Central memory CD8-positive, alpha-beta T cell (primary cell): Measurements from ENCODE around the gene HOXA10.

Source experiments
- ATAC-seq: fragments of 150-1000 bp; cut with Tn5 transposase; replicated peaks from 2 replicates; pipeline ENCODE4 v1.10.0; 2022; ENCODE audit warnings: mild to moderate bottlenecking, moderate FRiP score, moderate number of reproducible peaks; ENCODE audit not compliant: poor library complexity, severe bottlenecking; ENCODE audit errors: extremely low read depth
- DNase-seq, 2 donors: peaks; one replicate each; pipeline ENCODE4 v3.0.0; 2021; ENCODE audit warnings: low spot score in 2 of 2
- H3K27ac Mint-ChIP-seq: one replicate; pipeline ENCODE4 v1.8.0; 2022; ENCODE audit warnings: low read depth, mild to moderate bottlenecking, moderate library complexity, mixed read lengths
- H3K27me3 Mint-ChIP-seq: one replicate; pipeline ENCODE4 v1.8.0; 2022; ENCODE audit warnings: mixed read lengths
- H3K36me3 Mint-ChIP-seq: one replicate; pipeline ENCODE4 v1.8.0; 2022; ENCODE audit warnings: mild to moderate bottlenecking, moderate library complexity, mixed read lengths; ENCODE audit not compliant: insufficient read depth
- H3K4me1 Mint-ChIP-seq: one replicate; pipeline ENCODE4 v1.8.0; 2022; ENCODE audit warnings: mixed read lengths
- H3K4me3 Mint-ChIP-seq: one replicate; pipeline ENCODE4 v1.8.0; 2022; ENCODE audit warnings: mild to moderate bottlenecking, moderate library complexity, mixed read lengths
- H3K9me3 Mint-ChIP-seq: one replicate; pipeline ENCODE4 v1.8.0; 2022; ENCODE audit warnings: mixed read lengths

Gene HOXA10

DNA sequence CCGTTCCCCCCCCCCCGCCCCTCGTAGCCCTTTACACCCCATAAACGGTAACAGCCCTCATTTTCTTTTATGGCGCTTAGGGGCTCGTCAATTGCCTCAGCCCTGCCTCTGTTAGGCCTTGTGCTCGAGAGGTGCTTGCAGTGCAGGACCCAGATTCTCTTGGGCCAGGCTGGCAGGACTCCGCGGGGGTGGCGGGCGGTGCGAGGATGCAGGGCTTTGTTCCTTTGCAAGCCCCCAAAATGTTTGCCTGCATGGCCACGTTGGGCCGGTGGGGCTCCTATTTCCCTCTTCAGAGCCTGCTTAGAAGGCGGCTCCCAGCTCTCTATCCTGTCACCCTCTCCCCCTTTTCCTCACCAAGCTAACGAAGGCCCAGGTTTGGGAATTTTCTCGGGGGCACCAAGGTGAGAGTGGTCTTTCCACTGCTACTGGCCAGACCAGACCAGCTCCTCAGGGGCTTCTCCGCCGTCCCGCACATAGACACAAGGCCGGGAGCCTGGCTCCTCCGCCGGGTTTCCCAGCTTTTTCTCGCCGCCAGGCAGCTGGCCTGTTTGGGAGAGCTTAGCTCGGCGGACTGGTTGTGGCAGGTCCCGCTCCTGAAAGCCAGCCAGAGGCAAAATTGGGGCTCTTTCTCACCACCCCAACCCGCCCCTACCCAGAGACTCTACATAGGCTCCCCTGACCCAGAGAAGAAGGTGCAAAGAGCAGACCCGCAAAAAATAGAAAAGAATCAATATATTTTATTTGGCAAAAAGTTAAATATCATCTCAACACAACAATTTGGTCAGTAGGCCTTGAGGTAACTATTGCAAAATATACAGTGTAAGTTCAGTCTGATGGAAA lies 12.2 kb downstream of the HOXA10 start:
- Mint-ChIP-seq H3K27me3 (peaks cover 80% of the 10 kb centered on the region), H3K4me3 (peak overlapping the region; percentile 27), H3K36me3 (peaks cover 35% of the 10 kb centered on the region), H3K27ac (no peak overlapping the region), H3K4me1 (peaks cover 35% of the 10 kb centered on the region), H3K9me3 (no peaks in the 10 kb centered on the region)
- DNase-seq (no peak), ATAC-seq (no peak)

DNA sequence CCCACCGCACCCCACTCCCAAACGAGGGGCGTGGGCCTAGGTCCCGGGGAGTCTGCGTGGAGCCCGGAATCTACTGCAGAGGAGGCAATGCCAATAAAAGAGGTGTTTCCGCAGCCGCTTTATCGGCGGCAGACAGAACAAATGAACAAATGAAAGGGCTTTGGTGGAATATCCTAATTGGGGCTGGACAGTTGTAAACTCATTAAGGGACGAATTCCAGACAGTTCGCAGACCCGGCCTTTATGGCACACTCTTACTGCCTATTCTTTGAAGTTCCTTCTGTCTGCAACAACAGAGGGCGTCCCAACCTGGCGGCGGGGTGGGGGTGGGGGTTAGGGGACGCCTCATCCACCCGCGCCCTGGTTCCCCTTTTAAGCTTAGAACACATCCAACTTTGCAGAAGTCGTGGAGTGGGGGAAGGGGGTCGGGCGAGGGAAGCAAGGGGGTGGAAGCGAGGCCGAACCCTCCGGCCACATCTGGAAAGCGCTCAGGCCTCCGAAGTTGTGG lies 12.9 kb downstream of the HOXA10 start:
- ATAC-seq = no peak
- Mint-ChIP-seq H3K27me3 (peaks cover 80% of the 10 kb centered on the region), H3K4me3 (peak overlapping the region; percentile 59), H3K4me1 (peaks cover 34% of the 10 kb centered on the region), H3K9me3 (no peaks in the 10 kb centered on the region), H3K36me3 (peaks cover 32% of the 10 kb centered on the region), H3K27ac (no peak overlapping the region)
- DNase-seq = no peak

DNA sequence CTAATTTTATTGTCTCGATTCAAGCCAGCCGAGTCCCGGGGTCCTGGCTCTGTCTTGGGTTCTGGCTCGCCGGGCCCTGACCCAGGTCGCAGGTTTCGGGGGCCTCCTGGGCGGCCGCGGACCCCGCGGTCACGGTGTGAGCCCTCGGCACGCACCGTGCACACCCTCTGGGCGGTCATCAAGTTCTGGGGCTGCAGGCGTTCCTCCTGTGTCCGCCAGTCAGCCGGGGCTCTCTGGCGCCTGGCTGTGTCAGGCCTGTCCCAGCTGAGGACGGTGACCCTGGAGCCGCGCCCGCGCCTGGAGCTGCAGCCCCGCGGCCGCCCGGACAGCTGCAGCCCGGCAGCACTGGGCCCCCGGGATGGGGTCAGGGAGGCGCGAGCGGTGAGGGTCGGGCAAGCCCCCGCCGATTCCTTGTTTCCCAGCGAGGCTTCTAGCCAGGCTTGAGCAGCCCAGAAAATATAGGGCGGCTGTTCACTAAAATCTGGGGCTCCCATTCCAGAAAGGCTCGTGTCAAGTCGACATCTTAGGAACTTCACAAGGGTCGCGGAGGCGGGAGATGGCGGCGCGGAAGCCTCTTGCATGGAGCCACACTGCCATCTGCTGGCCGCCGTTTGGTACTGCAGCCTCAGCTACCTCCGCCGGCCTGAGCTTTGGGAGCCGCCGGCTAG lies 13.4 kb downstream of the HOXA10 start:
- Mint-ChIP-seq H3K9me3 (no peaks in the 10 kb centered on the region), H3K4me3 (peak overlapping the region; percentile 59), H3K36me3 (peaks cover 33% of the 10 kb centered on the region), H3K4me1 (peaks cover 31% of the 10 kb centered on the region), H3K27ac (no peak overlapping the region), H3K27me3 (peaks cover 80% of the 10 kb centered on the region)
- DNase-seq (peak; percentile 74 to 85), ATAC-seq (peak; percentile 65)

DNA sequence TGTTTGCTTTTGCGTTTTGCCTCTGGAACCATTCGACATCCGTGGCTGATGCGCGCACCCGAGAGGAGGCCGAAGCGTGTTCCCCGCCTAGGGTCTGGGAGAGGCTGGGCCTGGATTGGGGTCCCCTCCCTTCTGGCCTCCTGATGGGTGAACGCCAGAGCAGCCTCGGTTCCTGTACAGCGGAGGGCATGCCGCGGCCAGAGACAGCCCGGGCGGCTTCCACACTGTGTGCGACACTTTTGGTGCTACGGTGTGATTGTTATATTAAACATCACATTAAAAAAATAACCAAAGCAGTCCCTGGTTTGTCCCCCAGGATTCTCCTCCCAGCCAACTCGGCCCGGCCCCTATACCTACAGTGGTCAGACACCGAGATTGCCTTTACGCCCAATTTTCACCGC lies 14.0 kb downstream of the HOXA10 start:
- H3K27me3 Mint-ChIP-seq = peaks cover 82% of the 10 kb centered on the region
- H3K36me3 Mint-ChIP-seq = peaks cover 31% of the 10 kb centered on the region
- H3K9me3 Mint-ChIP-seq = no peaks in the 10 kb centered on the region
- ATAC-seq (no peak), DNase-seq (no peak)
- peak overlapping the region; percentile 59 for H3K4me3 Mint-ChIP-seq
- H3K27ac Mint-ChIP-seq = no peak overlapping the region
- peaks cover 33% of the 10 kb centered on the region for H3K4me1 Mint-ChIP-seq

GRCh38 chr7:27159266-27160144 lies 14.6 kb downstream of the HOXA10 start:
- Mint-ChIP-seq H3K27me3 (peaks cover 87% of the 10 kb centered on the region), H3K36me3 (peaks cover 32% of the 10 kb centered on the region), H3K4me3 (peak overlapping the region; percentile 59), H3K4me1 (peaks cover 38% of the 10 kb centered on the region), H3K9me3 (no peaks in the 10 kb centered on the region), H3K27ac (no peak overlapping the region)
- ATAC-seq = no peak
- no peak for DNase-seq

- Mint-ChIP-seq H3K27me3 (peaks cover 87% of the 10 kb centered on the region), H3K36me3 (peaks cover 29% of the 10 kb centered on the region), H3K27ac (peak overlapping the region; percentile 84), H3K9me3 (no peaks in the 10 kb centered on the region), H3K4me1 (peaks cover 44% of the 10 kb centered on the region), H3K4me3 (no peak overlapping the region)
- DNase-seq (no peak), ATAC-seq (no peak)
These were observed 15.5 kb downstream of the HOXA10 start for GRCh38 chr7:27158436-27159265.

DNA sequence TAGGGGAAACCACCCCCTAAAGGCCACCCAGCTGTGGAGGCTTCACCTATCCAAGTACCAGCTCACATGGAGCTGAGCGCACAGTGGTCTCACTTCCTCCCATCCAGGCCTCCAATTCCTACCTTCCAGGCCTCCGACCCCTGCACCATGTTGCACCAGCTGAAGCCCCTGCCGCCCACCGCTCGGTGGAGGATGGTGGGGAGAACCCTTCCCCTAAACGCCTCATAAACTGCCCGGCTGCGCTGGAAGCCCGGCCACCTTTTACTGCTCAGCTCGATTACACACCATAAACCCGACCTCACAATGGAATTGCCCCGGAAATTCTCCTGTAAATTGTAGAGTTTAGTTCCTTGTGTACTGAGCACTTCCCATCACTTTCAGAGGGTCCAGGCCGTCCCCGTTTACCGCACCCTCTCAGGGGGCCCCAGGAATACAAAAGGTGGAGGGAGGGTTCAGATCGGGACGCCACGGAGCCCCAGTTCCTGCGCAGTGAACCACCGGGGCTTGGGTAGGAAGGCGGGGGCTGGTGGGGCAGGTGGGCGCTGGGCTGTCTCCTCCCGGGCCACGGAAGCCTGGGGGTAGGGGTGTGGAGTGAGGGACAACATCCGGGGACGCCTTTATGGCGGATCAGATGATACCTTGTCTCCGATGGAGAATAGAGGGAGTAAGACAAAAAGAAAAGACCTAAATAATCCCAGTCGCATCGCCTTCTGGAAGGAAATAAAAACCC lies 16.3 kb downstream of the HOXA10 start:
- DNase-seq (no peak), ATAC-seq (no peak)
- Mint-ChIP-seq H3K36me3 (peaks cover 29% of the 10 kb centered on the region), H3K4me3 (peak overlapping the region; percentile 48), H3K27ac (peak overlapping the region; percentile 84), H3K4me1 (peaks cover 44% of the 10 kb centered on the region), H3K9me3 (no peaks in the 10 kb centered on the region), H3K27me3 (peaks cover 87% of the 10 kb centered on the region)

DNA sequence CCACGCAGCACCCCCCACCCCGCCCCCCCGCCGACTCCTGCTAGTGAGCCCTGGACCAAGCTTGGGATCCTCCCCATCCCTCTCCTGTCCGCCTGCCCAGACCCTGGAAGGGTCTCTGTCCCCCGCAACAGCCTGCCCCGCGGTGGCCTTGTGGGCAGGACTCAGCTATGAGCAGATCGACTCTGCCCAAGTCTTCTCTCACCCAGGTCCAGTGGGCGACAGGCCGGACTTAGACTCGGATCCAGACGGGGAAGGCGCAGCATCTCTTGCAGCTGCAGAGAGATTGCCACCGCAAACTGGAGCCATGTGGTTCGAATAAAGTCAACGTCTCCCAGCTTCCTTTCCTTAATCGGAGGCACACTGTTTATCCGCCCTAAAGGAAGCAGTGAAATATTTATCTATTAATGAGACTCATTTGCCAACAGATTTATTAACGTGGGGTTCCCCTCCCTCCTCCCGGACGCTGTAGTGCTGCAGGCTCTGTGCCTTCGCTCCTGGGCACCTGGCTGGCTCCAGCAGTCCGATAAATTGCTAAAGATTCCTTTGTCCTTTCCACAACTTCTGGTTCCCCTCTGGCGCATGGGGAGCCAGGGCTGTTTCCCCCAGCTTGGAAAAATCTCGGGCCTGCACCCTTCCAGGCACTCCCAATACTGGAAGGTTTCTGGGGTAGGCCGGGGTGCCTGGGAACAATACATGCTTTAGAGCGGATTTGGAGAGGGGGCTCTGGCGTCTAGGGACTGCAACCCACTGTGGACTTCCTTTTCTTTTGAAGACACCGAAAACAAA lies 17.0 kb downstream of the HOXA10 start:
- Mint-ChIP-seq H3K36me3 (peaks cover 29% of the 10 kb centered on the region), H3K4me3 (peak overlapping the region; percentile 48), H3K27me3 (peaks cover 87% of the 10 kb centered on the region), H3K4me1 (peaks cover 47% of the 10 kb centered on the region), H3K27ac (peak overlapping the region; percentile 84), H3K9me3 (no peaks in the 10 kb centered on the region)
- no peak for DNase-seq
- no peak for ATAC-seq

GRCh38 chr7:27156508-27156898 lies 17.6 kb downstream of the HOXA10 start, which contains the start of gene HOXA7:
Gene HOXA7, minus strand, starts transcription at chr7:27156675. Its CDS starts 130 bp downstream, at chr7:27156545.
- Mint-ChIP-seq H3K27ac (peak within 1 kb of the TSS; percentile 84), H3K9me3 (no peaks in the 10 kb centered on the region), H3K27me3 (peaks cover 88% of the 10 kb centered on the region), H3K4me1 (peaks cover 53% of the 10 kb centered on the region), H3K36me3 (peaks cover 31% of the 10 kb centered on the region), H3K4me3 (peak within 1 kb of the TSS; percentile 58)
- DNase-seq (no peak), ATAC-seq (no peak)

DNA sequence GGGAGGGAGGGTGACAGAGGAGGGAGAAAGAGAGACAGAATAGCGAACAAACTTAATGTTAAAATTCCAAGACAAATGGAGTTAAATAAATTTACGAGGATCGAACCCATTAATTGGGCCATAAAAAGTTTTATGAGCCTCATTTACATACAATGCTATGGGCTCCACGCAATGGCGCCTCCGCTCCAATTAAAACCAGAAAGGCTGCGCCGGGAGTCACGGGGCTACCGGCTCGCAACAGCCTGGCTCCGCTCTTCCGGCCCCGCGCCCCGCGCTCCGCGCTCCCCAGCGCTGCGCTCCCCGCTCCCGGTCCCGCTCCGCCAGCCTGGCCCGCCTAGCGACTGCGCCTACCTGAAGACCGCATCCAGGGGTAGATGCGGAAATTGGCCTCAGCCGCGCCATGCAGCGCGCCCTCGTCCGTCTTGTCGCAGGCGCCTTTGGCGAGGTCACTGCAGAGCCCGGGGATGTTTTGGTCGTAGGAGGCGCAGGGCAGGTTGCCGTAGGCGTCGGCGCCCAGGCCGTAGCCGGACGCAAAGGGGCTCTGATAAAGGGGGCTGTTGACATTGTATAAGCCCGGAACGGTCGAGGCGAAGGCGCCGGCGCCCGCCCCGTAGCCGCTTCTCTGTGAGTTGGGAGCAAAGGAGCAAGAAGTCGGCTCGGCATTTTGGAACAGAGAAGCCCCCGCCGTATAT lies 18.2 kb downstream of the HOXA10 start:
- Mint-ChIP-seq H3K4me3 (peak overlapping the region; percentile 58), H3K9me3 (no peaks in the 10 kb centered on the region), H3K27ac (peak overlapping the region; percentile 79), H3K27me3 (peaks cover 93% of the 10 kb centered on the region), H3K36me3 (peaks cover 36% of the 10 kb centered on the region), H3K4me1 (peaks cover 55% of the 10 kb centered on the region)
- no peak for DNase-seq
- ATAC-seq = no peak
